Upper lobe of right lung (tissue), 1 donor: ENCODE data around the gene SELENOV. TPM values are rescaled to one million over a fixed set of nuclear protein-coding genes. Genes with fewer than 3 reads are reported as not detected.

Source experiments
- ATAC-seq: fragments of 200-7000 bp; cut with Tn5 transposase; one replicate; pipeline ENCODE4 v1.9.1; 2020; ENCODE audit warnings: mild to moderate bottlenecking, moderate library complexity
- DNase-seq: peaks from one replicate; pipeline ENCODE4 v3.0.0-alpha.2; 2020
- H3K27ac ChIP-seq: fragments of 200-600 bp; one replicate; pipeline ENCODE4 v1.8.0; 2022
- H3K27me3 ChIP-seq: fragments of 200-600 bp; one replicate; pipeline ENCODE4 v1.8.0; 2022; ENCODE audit warnings: mild to moderate bottlenecking
- H3K36me3 ChIP-seq: fragments of 200-600 bp; one replicate; pipeline ENCODE4 v1.8.0; 2022
- H3K4me1 ChIP-seq: fragments of 200-600 bp; one replicate; pipeline ENCODE4 v1.8.0; 2022
- H3K4me3 ChIP-seq: fragments of 200-600 bp; one replicate; pipeline ENCODE4 v1.8.0; 2022; ENCODE audit warnings: mild to moderate bottlenecking
- H3K9me3 ChIP-seq: fragments of 200-600 bp; one replicate; pipeline ENCODE4 v1.8.0; 2022
- intact Hi-C: fragments of 100-400 bp; cut with DNase I; formaldehyde crosslinking; loops from one replicate; pipeline ENCODE4 v1.11.0; 2022
- total RNA-seq: library from RNA; stranded (reverse); fragmentation: NEBNext Ultra II Directional; extraction: Animal tissue kit (Norgen Biotek cat#: 25700); gene quantifications from one replicate; pipeline ENCODE4 v1.2.1, GENCODE V29; 2021
- TF ChIP-seq, protein P1 (sequence below): fragments of 200-600 bp; IDR thresholded peaks from one replicate; pipeline ENCODE4 v1.8.0; 2022; ENCODE audit warnings: antibody characterized with exemption
- donor health status: DM: no; HTN: yes; CAD: no; lungs with severe emphysema.

SELENOV gene
- total RNA-seq, 1 donor from 2014 or later, result not detected

- Histone ChIP-seq H3K4me1 (peaks cover 14% of the 10 kb centered on the region), H3K4me3 (no peak overlapping the region), H3K36me3 (no peaks in the 10 kb centered on the region), H3K9me3 (no peaks in the 10 kb centered on the region), H3K27ac (no peak overlapping the region), H3K27me3 (peaks cover 48% of the 10 kb centered on the region)
- TF ChIP-seq, protein P1, sequence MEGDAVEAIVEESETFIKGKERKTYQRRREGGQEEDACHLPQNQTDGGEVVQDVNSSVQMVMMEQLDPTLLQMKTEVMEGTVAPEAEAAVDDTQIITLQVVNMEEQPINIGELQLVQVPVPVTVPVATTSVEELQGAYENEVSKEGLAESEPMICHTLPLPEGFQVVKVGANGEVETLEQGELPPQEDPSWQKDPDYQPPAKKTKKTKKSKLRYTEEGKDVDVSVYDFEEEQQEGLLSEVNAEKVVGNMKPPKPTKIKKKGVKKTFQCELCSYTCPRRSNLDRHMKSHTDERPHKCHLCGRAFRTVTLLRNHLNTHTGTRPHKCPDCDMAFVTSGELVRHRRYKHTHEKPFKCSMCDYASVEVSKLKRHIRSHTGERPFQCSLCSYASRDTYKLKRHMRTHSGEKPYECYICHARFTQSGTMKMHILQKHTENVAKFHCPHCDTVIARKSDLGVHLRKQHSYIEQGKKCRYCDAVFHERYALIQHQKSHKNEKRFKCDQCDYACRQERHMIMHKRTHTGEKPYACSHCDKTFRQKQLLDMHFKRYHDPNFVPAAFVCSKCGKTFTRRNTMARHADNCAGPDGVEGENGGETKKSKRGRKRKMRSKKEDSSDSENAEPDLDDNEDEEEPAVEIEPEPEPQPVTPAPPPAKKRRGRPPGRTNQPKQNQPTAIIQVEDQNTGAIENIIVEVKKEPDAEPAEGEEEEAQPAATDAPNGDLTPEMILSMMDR, result no peak
- intact Hi-C loops, result no loop called here
- no peak for DNase-seq
- ATAC-seq, result no peak
Measured at GRCh38 chr19:39518458-39518857, 3.5 kb downstream of the SELENOV start.

- H3K4me1 ChIP-seq, result peaks cover 14% of the 10 kb centered on the region
- DNase-seq (no peak), ATAC-seq (no peak)
Measured at GRCh38 chr19:39518975-39519374, 4.0 kb downstream of the SELENOV start.

GRCh38 chr19:39520541-39521484, 5.9 kb downstream of the SELENOV start:
- intact Hi-C loops, result no loop called here
- Histone ChIP-seq H3K27ac (no peak overlapping the region), H3K9me3 (no peaks in the 10 kb centered on the region), H3K4me1 (peaks cover 3% of the 10 kb centered on the region), H3K36me3 (no peaks in the 10 kb centered on the region), H3K27me3 (peaks cover 25% of the 10 kb centered on the region), H3K4me3 (no peak overlapping the region)
- TF ChIP-seq, protein P1, result no peak
- DNase-seq (no peak), ATAC-seq (no peak)

More at GRCh38 chr19:39518975-39519374, 4.0 kb downstream of the SELENOV start:
- Histone ChIP-seq H3K4me3 (no peak overlapping the region), H3K36me3 (no peaks in the 10 kb centered on the region), H3K27ac (no peak overlapping the region), H3K27me3 (peaks cover 43% of the 10 kb centered on the region), H3K9me3 (no peaks in the 10 kb centered on the region)
- intact Hi-C loops, result no loop called here
- TF ChIP-seq, protein P1, result no peak

- ATAC-seq, result peak; percentile 84
- Histone ChIP-seq H3K9me3 (no peaks in the 10 kb centered on the region), H3K27ac (no peak overlapping the region), H3K27me3 (no peaks in the 10 kb centered on the region), H3K4me3 (no peak overlapping the region), H3K4me1 (no peaks in the 10 kb centered on the region), H3K36me3 (no peaks in the 10 kb centered on the region)
- TF ChIP-seq, protein P1, result no peak
- intact Hi-C loops, result no loop called here
- no peak for DNase-seq
Measured at GRCh38 chr19:39524495-39524894, 9.6 kb downstream of the SELENOV start.

DNA sequence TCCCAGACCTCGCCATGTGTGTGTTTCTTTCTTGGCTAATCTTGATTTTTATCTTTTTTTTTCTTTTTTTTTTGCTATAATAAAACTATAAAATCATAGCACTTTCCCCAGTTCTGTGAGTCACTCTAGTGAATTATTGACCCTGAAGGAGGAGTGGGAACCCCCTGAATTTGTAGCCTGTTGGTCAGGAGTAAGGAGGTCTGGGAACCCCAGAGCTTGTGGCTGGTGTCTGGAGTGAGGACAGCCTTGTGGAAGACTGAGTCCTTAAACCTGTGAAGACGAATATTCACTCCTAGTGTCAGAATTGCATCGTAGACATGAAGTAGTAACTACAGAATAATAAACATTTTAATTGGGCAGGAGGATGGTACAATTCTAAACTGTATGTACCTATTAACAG, 10.3 kb downstream of the SELENOV start:
- TF ChIP-seq, protein P1, result no peak
- Histone ChIP-seq H3K4me3 (no peak overlapping the region), H3K27ac (no peak overlapping the region), H3K4me1 (no peaks in the 10 kb centered on the region), H3K36me3 (no peaks in the 10 kb centered on the region), H3K9me3 (no peaks in the 10 kb centered on the region), H3K27me3 (no peaks in the 10 kb centered on the region)
- DNase-seq (no peak), ATAC-seq (no peak)
- intact Hi-C loops, result no loop called here
